Ovary (tissue), 9 donors: Measurements from ENCODE around the gene IGFBPL1. TPM values are rescaled to one million over a fixed set of nuclear protein-coding genes. Genes with fewer than 3 reads are reported as not detected.

Source experiments
- DNase-seq, 5 donors: peaks; one replicate each; pipeline ENCODE4 v3.0.0-alpha.2; 2019 to 2020
- H3K27ac ChIP-seq, 2 donors: fragments of 200-600 bp; one replicate each; pipeline versions ENCODE4 v1.5.1 to v1.8.0; 2019 to 2022
- H3K27me3 ChIP-seq: fragments of 200-600 bp; one replicate; pipeline ENCODE4 v1.8.0; 2022
- H3K36me3 ChIP-seq: fragments of 200-600 bp; sonication (generic); one replicate; pipeline ENCODE4 v1.5.1; 2019
- H3K4me1 ChIP-seq: one replicate; pipeline ENCODE4 v1.8.1; 2013; ENCODE audit warnings: mild to moderate bottlenecking, moderate library complexity; ENCODE audit not compliant: insufficient read depth
- H3K4me3 ChIP-seq: fragments of 200-600 bp; sonication (generic); one replicate; pipeline ENCODE4 v1.5.1; 2017
- H3K9me3 ChIP-seq, 2 donors: fragments of 200-600 bp in 1 of 2; sonication (generic) in 1 of 2; one replicate each; pipeline versions ENCODE4 v1.5.1 to v1.8.1; 2013 to 2019; ENCODE audit warnings: mild to moderate bottlenecking in 1 of 2, moderate library complexity in 1 of 2
- EP300 ChIP-seq: sonication (generic); formaldehyde crosslinking; IDR thresholded peaks from one replicate; pipeline ENCODE4 v1.6.1; 2017; ENCODE audit warnings: antibody characterized with exemption
- POLR2A ChIP-seq: fragments of 450-650 bp; IDR thresholded peaks from one replicate; pipeline ENCODE4 v1.6.1; 2017; ENCODE audit warnings: antibody characterized with exemption, mild to moderate bottlenecking, moderate library complexity
- WGBS, 3 donors: extraction: QIAGEN DNeasy Blood & Tissue Kit in 1 of 3; methylation state at CpG; one replicate each; pipeline versions ENCODE4 v1.1.5 to v1.1.7; 2013 to 2017; 5-methylcytosine and 5-hydroxymethylcytosine counted together
- intact Hi-C, 4 donors: fragments of 100-400 bp; cut with DNase I; formaldehyde crosslinking; loops; one replicate each; pipeline versions ENCODE4 v1.11.0 to v1.15.1; 2022 to 2023
- polyA plus RNA-seq, 2 donors: library from polyadenylated mRNA; stranded (reverse); fragments of 200-250 nt in 1 of 2; fragments of 350-450 nt in 1 of 2; fragmentation: Illumina TruSeq in 1 of 2; extraction: RNeasy Lipid Tissue Mini Kit (QIAGEN cat#74804) in 1 of 2; gene quantifications; one replicate each; pipeline ENCODE4 v1.2.3, GENCODE V29; 2013 to 2014
- total RNA-seq, 7 donors: library from RNA; depleted of rRNA in 2 of 7; stranded (reverse); fragments of >200 nt in 2 of 7; fragmentation: NEBNext Ultra II Directional in 3 of 7; extraction: Animal tissue kit (Norgen Biotek cat#: 25700) in 3 of 7; gene quantifications; one replicate each; pipeline versions ENCODE4 v1.1.0 to v1.2.4, GENCODE V29; 2016 to 2023
- TF ChIP-seq, protein P1 (sequence below), 3 donors: fragments of 450-650 bp in 2 of 3; fragments of 200-600 bp in 1 of 3; IDR thresholded peaks; one replicate each; pipeline versions ENCODE4 v1.5.1 to v1.8.0; 2016 to 2022; ENCODE audit warnings: antibody characterized with exemption in 3 of 3, mild to moderate bottlenecking in 1 of 3
- donor health status: DM: no; HTN: no; CAD: no; lungs with moderate emphysema.
- donor health status: DM: no; HTN: no; CAD: no.
- donor health status: Bipolar disorder and iron deficiency.
- donor health status: DM: yes; HTN: yes; CAD: no.
- donor health status: DM: no; HTN: no; CAD: no.
- donor health status: DM: yes; HTN: yes; CAD: no.

The IGFBPL1 gene
- total and polyA plus RNA-seq, 9 donors = 0.28 to 0.42 (median 0.31) TPM; not detected in 6

DNA sequence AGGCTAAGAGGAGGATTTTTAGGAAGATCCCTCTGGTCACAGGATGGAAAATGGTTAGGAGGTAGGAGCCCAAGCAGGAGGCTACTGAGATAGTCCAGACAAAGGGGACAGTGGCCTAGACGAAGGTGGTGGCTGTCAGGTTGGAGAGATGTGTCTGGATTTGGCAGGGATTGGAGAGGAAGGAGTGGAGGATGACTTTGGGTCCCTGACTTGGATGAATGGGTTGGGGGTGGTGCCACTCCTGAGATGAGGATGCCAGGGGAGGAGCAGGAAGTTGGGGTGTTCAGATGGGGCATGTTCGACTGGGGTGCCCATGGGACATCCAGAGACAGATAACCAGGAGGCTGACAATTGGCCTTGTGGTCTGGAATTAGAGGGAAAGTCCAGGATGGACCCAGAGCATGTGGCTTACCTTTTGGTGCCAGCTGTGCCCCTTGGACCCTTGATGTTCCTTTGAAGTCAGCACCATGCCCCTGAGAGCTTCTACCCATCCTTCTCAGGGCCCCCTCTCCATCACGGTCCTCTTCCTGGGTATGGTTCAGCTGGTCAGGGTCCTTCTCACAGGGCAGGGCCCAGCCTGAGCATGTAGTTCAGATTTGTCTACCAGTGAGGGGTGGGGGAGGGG is 15.1 kb upstream of the IGFBPL1 start:
- WGBS, 3 donors = 75 to 80% (median 80%) methylated on average over 3 of the region's 3 CpGs
- intact Hi-C loops = loop anchor here in 1 of 4 donors (10.0 kb wide), 1 partner anchor 525 kb away; no protein-coding TSS in a partner anchor
- Histone ChIP-seq H3K27me3 (no peaks in the 10 kb centered on the region), H3K4me1 (no peaks in the 10 kb centered on the region), H3K4me3 (no peak overlapping the region), H3K27ac (no peak overlapping the region), H3K9me3 (no peaks in the 10 kb centered on the region), H3K36me3 (no peaks in the 10 kb centered on the region)
- DNase-seq = no peak
- TF ChIP-seq POLR2A (no peak), EP300 (no peak)
- TF ChIP-seq, protein P1, sequence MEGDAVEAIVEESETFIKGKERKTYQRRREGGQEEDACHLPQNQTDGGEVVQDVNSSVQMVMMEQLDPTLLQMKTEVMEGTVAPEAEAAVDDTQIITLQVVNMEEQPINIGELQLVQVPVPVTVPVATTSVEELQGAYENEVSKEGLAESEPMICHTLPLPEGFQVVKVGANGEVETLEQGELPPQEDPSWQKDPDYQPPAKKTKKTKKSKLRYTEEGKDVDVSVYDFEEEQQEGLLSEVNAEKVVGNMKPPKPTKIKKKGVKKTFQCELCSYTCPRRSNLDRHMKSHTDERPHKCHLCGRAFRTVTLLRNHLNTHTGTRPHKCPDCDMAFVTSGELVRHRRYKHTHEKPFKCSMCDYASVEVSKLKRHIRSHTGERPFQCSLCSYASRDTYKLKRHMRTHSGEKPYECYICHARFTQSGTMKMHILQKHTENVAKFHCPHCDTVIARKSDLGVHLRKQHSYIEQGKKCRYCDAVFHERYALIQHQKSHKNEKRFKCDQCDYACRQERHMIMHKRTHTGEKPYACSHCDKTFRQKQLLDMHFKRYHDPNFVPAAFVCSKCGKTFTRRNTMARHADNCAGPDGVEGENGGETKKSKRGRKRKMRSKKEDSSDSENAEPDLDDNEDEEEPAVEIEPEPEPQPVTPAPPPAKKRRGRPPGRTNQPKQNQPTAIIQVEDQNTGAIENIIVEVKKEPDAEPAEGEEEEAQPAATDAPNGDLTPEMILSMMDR (IDR thresholded peaks at IDR 0.05) = no peak

DNA sequence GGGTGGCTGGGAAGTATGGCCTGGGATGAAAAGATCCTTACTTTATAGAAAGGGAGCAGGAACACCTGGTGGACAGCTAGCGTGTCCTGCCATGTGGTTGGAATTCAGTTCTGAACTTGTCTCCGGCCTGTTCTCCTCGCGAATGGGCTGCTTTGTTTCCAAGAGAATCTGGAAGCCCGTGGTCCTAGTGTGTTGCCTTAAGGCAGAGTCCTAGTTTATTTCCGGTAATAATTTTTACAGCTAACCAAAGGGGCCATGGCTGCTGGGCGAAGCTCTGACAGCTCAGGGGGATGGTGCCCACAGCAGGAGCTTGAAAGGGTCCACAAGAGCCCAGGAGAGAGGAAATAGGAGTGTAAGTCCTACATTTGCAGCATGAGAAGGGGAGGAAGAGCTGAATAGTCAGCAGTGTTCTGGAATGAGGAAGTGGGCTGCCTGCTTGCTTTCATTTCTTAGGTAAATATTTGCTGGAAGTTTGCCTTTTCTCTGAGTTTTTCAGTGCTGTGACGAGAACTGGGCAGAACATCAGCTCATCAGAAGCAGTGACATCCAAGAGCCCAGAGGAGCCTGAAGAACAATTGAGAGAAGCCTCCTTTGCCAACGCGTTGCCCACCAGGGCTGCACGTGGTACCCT is 13.1 kb upstream of the IGFBPL1 start:
- Histone ChIP-seq H3K4me1 (no peaks in the 10 kb centered on the region), H3K4me3 (no peak overlapping the region), H3K27me3 (no peaks in the 10 kb centered on the region), H3K27ac (no peak overlapping the region), H3K36me3 (no peaks in the 10 kb centered on the region), H3K9me3 (no peaks in the 10 kb centered on the region)
- TF ChIP-seq EP300 = no peak
- TF ChIP-seq, protein P1 (IDR thresholded peaks at IDR 0.05) = no peak
- TF ChIP-seq POLR2A = no peak
- intact Hi-C loops = loop anchor here in 1 of 4 donors (10.0 kb wide), 1 partner anchor 523 kb away; no protein-coding TSS in a partner anchor
- 58 to 71% (median 61%) methylated on average over 11 of the region's 11 CpGs for WGBS, 3 donors
- DNase-seq = no peak

DNA sequence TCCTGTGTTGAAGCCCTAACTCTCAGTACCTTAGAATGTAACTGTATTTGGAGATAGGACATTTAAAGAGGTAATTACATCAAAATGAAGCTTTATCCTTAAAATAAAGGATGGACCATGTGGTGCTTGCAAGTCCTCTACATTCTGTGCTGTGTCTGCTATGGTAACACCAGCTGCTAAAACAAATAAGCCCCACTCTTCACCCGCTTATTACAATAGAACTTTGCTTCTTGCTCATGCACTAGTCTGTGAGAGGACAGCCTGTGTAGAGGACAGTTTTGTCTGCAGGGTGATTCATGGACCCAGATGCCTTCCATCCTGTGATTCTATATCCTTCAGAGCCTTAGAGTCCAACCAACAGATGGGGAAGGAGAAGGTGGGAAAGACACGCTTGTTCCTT is 12.5 kb upstream of the IGFBPL1 start:
- intact Hi-C loops = loop anchor here in 1 of 4 donors (10.0 kb wide), 1 partner anchor 522 kb away; no protein-coding TSS in a partner anchor

DNA sequence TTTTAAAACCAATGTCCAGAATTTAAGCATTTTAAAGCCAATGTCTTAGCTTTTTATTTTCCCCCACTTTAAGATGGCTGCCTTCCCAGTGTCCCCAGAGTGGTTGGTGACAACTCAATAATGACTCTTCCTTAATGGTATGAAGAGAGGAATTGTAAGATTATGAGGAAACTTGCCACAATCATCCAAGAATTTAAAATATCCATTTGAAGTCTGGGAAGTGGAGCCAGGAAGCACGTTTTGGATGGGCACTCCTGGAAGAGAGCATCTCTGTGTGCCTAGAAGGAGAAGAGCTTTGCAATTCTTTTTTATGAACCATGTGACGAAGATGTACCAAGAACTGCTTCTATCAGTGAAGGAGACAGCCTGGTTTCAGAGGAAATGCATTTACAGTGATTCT is 11.3 kb upstream of the IGFBPL1 start:
- H3K36me3 ChIP-seq = no peaks in the 10 kb centered on the region
- no peak overlapping the region for H3K27ac ChIP-seq
- no peak overlapping the region for H3K4me3 ChIP-seq
- TF ChIP-seq EP300 = no peak
- TF ChIP-seq, protein P1 (IDR thresholded peaks at IDR 0.05) = no peak
- no peak for TF ChIP-seq POLR2A
- H3K27me3 ChIP-seq = no peaks in the 10 kb centered on the region
- no peaks in the 10 kb centered on the region for H3K9me3 ChIP-seq
- H3K4me1 ChIP-seq = no peaks in the 10 kb centered on the region
- no peak for DNase-seq
- intact Hi-C loops = loop anchor here in 1 of 4 donors (10.0 kb wide), 1 partner anchor 521 kb away; no protein-coding TSS in a partner anchor
- WGBS, 3 donors = 53 to 59% (median 54%) methylated on average over 2 of the region's 2 CpGs

More for the DNA sequence above, 12.5 kb upstream of the IGFBPL1 start:
- WGBS, 3 donors = 92 to 100% (median 98%) methylated on average over 2 of the region's 2 CpGs
- H3K27ac ChIP-seq = no peak overlapping the region
- H3K27me3 ChIP-seq = no peaks in the 10 kb centered on the region
- TF ChIP-seq, protein P1 (IDR thresholded peaks at IDR 0.05) = no peak
- TF ChIP-seq POLR2A = no peak
- no peak for TF ChIP-seq EP300
- H3K9me3 ChIP-seq = no peaks in the 10 kb centered on the region
- H3K4me3 ChIP-seq = no peak overlapping the region
- H3K36me3 ChIP-seq = no peaks in the 10 kb centered on the region
- no peaks in the 10 kb centered on the region for H3K4me1 ChIP-seq
- no peak for DNase-seq
